Keratinocyte (primary cell): ENCODE results near the gene MED9. TPM values are rescaled to one million over a fixed set of nuclear protein-coding genes. Genes with fewer than 3 reads are reported as not detected.

Experiments
- DNase-seq: peaks from one replicate; pipeline ENCODE4 v3.0.0-alpha.2; 2011; ENCODE audit warnings: low read depth, missing footprints, low spot score
- FAIRE-seq: peaks from 2 replicates; lab custom pipeline; 2011; peaks lifted over from hg19 to GRCh38; lab: Jason Lieb, UNC
- H2AFZ ChIP-seq: 2 replicates; pipeline ENCODE4 v1.6.0; 2012; ENCODE audit warnings: low read length, control low read depth, inconsistent platforms; ENCODE audit not compliant: control insufficient read depth
- H3K27ac ChIP-seq: 2 replicates; pipeline ENCODE4 v1.5.1; 2011; ENCODE audit warnings: low read length; ENCODE audit not compliant: control insufficient read depth, insufficient read depth
- H3K27me3 ChIP-seq: 3 replicates; pipeline ENCODE4 v1.6.0; 2011; ENCODE audit warnings: low read length; ENCODE audit not compliant: control insufficient read depth, insufficient read depth; ENCODE audit errors: extremely low read depth
- H3K36me3 ChIP-seq, 2 experiments: 2 replicates in 1 of 2; 3 replicates in 1 of 2; pipeline ENCODE4 v1.5.1; 2011; ENCODE audit warnings: low read length in 2 of 2, mild to moderate bottlenecking in 1 of 2; ENCODE audit not compliant: control insufficient read depth in 2 of 2, insufficient read depth in 2 of 2; ENCODE audit errors: extremely low read depth in 1 of 2
- H3K4me1 ChIP-seq: 3 replicates; pipeline ENCODE4 v1.5.1; 2011; ENCODE audit warnings: low read length; ENCODE audit not compliant: control insufficient read depth, insufficient read depth; ENCODE audit errors: extremely low read depth
- H3K4me2 ChIP-seq: 3 replicates; pipeline ENCODE4 v1.6.0; 2011; ENCODE audit warnings: low read depth, low read length; ENCODE audit not compliant: control insufficient read depth, insufficient read depth; ENCODE audit errors: extremely low read depth
- H3K4me3 ChIP-seq, 3 experiments: fragments of 200-600 bp in 1 of 3; sonication (generic) in 1 of 3; 2 replicates in 2 of 3; 3 replicates in 1 of 3; pipeline ENCODE4 v1.5.1; 2011 to 2016; ENCODE audit warnings: low read length in 3 of 3, mild to moderate bottlenecking in 3 of 3, control low read depth in 2 of 3, inconsistent platforms in 1 of 3, low read depth in 1 of 3, mixed read lengths in 1 of 3, mixed run types in 1 of 3, moderate library complexity in 1 of 3; ENCODE audit not compliant: control insufficient read depth in 2 of 3, insufficient read depth in 2 of 3; ENCODE audit errors: extremely low read depth in 1 of 3
- H3K79me2 ChIP-seq: 2 replicates; pipeline ENCODE4 v1.6.0; 2012; ENCODE audit warnings: low read length; ENCODE audit not compliant: control insufficient read depth, insufficient read depth
- H3K9ac ChIP-seq: 3 replicates; pipeline ENCODE4 v1.6.0; 2011; ENCODE audit warnings: low read length; ENCODE audit not compliant: control insufficient read depth, insufficient read depth; ENCODE audit errors: extremely low read depth
- H3K9me1 ChIP-seq: 3 replicates; pipeline ENCODE4 v1.6.0; 2011; ENCODE audit warnings: low read length; ENCODE audit not compliant: control insufficient read depth, insufficient read depth; ENCODE audit errors: extremely low read depth
- H3K9me3 ChIP-seq: 2 replicates; pipeline ENCODE4 v1.5.1; 2012; ENCODE audit warnings: low read depth, low read length; ENCODE audit not compliant: control insufficient read depth
- H4K20me1 ChIP-seq: 3 replicates; pipeline ENCODE4 v1.6.0; 2011; ENCODE audit warnings: low read length; ENCODE audit not compliant: control insufficient read depth, insufficient read depth; ENCODE audit errors: extremely low read depth
- EZH2 ChIP-seq: IDR thresholded peaks from one replicate; pipeline ENCODE4 v1.6.1; 2012; ENCODE audit warnings: inconsistent platforms, mild to moderate bottlenecking, low read length, moderate library complexity
- dilution Hi-C: fragments of 300-500 bp; cut with MboI; formaldehyde crosslinking; loops from one replicate; pipeline ENCODE4 v1.7.0; 2020; ENCODE audit warnings: low sequenced_read_pairs; ENCODE audit not compliant: extremely low pct_ligation_motif_present
- polyA plus RNA-seq, 5 experiments: library from polyadenylated mRNA; depleted of rRNA in 3 of 5; stranded (reverse) in 3 of 5; stranded (forward) in 1 of 5; unstranded in 1 of 5; fragments of >200 nt; gene quantifications; 1 replicate in 1 of 5; 2 replicates in 3 of 5; 3 replicates in 1 of 5; pipeline versions ENCODE4 v1.2.1 to v1.2.3, GENCODE V29; 2011 to 2012; ENCODE audit warnings: missing spikeins in 2 of 5, low read depth in 1 of 5, low replicate concordance in 1 of 5
- TF ChIP-seq, protein P1 (sequence below), 3 experiments: IDR thresholded peaks in 1 of 3; conservative IDR thresholded peaks in 1 of 3; optimal IDR thresholded peaks in 1 of 3; 2 replicates in 2 of 3; 3 replicates in 1 of 3; pipeline versions ENCODE3 to v1.5.1; 2011; ENCODE audit warnings: low read length in 3 of 3, mild to moderate bottlenecking in 3 of 3, moderate library complexity in 2 of 3, control low read depth in 1 of 3, inconsistent platforms in 1 of 3; ENCODE audit not compliant: insufficient read depth in 2 of 3; ENCODE audit errors: extremely low read depth in 1 of 3

The MED9 gene
- polyA plus RNA-seq, 1 donor (not counting 4 experiments of a cell fraction or from before 2014, with no cell fraction given), result 6.9 TPM

DNA sequence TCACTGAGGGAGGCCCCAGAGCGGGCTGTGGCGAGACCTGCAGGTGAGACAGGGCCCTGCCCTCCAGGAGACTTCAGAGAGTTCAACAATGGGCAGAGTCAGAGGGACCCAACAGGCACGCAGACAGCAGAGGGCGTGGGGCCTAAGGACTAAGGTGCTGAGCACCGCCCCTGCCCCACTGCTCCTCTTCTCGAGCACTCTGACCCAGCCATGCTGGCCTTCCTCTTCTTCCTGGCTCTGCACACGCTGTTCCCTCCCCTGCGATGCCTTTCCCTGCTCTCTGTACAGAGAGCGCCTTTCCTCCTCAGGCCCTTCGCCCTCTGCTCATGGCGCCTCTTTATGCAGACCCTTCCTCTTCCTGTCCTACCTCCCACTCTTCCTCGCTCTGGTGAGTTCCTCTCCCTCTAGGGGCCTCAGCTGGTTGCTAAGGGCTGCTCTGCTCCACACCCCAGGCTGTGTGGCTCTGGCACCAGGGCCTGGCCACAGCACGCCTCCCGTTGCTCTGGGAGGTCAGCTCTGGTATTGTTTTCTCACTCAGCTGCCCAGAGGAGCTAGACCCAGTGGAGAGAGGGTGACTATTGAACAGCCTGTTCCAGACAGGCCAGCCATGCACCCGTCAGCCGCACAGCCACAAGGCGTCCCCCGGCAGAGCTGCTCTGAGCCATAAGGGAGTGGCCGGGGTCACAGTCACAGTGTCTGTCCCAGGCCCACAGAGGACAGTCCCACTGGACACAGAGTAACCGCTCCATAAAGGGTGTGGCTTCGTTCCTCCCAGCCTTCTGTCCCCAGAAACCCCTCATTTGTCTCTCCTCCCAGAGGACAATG is 33.0 kb downstream of the MED9 start:
- dilution Hi-C loops, result no loop called here
- H4K20me1 ChIP-seq, result peaks cover 35% of the 10 kb centered on the region

GRCh38 chr17:17510456-17511292 is 33.9 kb downstream of the MED9 start:
- FAIRE-seq (no peak), DNase-seq (no peak)
- Histone ChIP-seq H4K20me1 (peaks cover 37% of the 10 kb centered on the region), H3K4me1 (peaks cover 10% of the 10 kb centered on the region), H3K4me3 (no peak overlapping the region), H3K9ac (no peak overlapping the region), H3K9me3 (no peaks in the 10 kb centered on the region), H3K27me3 (peaks cover 57% of the 10 kb centered on the region), H3K9me1 (no peaks in the 10 kb centered on the region), H3K36me3 (no peaks in the 10 kb centered on the region), H3K79me2 (no peaks in the 10 kb centered on the region), H3K27ac (no peak overlapping the region), H3K4me2 (no peak overlapping the region), H2AFZ (no peak overlapping the region)
- TF ChIP-seq, protein P1, sequence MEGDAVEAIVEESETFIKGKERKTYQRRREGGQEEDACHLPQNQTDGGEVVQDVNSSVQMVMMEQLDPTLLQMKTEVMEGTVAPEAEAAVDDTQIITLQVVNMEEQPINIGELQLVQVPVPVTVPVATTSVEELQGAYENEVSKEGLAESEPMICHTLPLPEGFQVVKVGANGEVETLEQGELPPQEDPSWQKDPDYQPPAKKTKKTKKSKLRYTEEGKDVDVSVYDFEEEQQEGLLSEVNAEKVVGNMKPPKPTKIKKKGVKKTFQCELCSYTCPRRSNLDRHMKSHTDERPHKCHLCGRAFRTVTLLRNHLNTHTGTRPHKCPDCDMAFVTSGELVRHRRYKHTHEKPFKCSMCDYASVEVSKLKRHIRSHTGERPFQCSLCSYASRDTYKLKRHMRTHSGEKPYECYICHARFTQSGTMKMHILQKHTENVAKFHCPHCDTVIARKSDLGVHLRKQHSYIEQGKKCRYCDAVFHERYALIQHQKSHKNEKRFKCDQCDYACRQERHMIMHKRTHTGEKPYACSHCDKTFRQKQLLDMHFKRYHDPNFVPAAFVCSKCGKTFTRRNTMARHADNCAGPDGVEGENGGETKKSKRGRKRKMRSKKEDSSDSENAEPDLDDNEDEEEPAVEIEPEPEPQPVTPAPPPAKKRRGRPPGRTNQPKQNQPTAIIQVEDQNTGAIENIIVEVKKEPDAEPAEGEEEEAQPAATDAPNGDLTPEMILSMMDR (optimal IDR thresholded peaks at IDR 0.05 in 1 of 3, IDR thresholded peaks at IDR 0.05 in 1 of 3, conservative IDR thresholded peaks at IDR 0.05 in 1 of 3; ENCODE audit: extremely low read depth in 1 of 3, insufficient read depth in 2 of 3, low read length in 3 of 3), result no peak
- no peak for TF ChIP-seq EZH2
- dilution Hi-C loops, result no loop called here

More for the DNA sequence above, 33.0 kb downstream of the MED9 start:
- Histone ChIP-seq H3K4me2 (no peak overlapping the region), H3K79me2 (no peaks in the 10 kb centered on the region), H3K9me1 (no peaks in the 10 kb centered on the region), H3K27ac (no peak overlapping the region), H3K9ac (no peak overlapping the region), H3K4me3 (no peak overlapping the region), H3K36me3 (no peaks in the 10 kb centered on the region), H3K4me1 (peaks cover 10% of the 10 kb centered on the region), H2AFZ (no peak overlapping the region), H3K9me3 (no peaks in the 10 kb centered on the region), H3K27me3 (peaks cover 49% of the 10 kb centered on the region)
- FAIRE-seq (no peak), DNase-seq (no peak)
- TF ChIP-seq, protein P1 (optimal IDR thresholded peaks at IDR 0.05 in 1 of 3, IDR thresholded peaks at IDR 0.05 in 1 of 3, conservative IDR thresholded peaks at IDR 0.05 in 1 of 3; ENCODE audit: extremely low read depth in 1 of 3, insufficient read depth in 2 of 3, low read length in 3 of 3), result no peak
